Measurements from ENCODE around the gene GSTA1.
"Not testable (repeated sequence)": the region's sequence is repeated elsewhere in the genome, so short reads cannot be mapped to it uniquely, and the experiment has no call there.

The GSTA1 gene

GRCh38 chr6:52753137-52753536, 50.5 kb downstream of the GSTA1 start:
- not testable (repeated sequence) for DNase-seq

DNA sequence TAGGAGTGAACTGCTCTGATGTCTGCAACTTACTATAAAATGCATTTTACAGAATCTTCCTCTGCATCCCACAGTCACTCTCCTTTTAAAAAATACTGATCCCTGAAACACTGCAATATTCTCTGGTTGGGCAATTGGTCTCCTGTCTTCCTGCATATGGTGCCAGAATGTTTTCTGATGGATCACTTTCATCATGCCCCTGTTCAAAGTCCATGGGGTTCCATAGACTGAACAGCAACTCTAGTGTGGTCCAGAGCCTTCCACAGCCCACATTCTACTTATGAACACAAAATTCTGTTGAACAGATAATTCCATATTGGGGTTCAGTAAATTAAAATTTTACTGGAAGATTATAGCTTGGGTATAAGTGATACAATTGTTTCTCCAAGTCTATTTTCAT, 51.3 kb downstream of the GSTA1 start:
- DNase-seq, result no peak

DNA sequence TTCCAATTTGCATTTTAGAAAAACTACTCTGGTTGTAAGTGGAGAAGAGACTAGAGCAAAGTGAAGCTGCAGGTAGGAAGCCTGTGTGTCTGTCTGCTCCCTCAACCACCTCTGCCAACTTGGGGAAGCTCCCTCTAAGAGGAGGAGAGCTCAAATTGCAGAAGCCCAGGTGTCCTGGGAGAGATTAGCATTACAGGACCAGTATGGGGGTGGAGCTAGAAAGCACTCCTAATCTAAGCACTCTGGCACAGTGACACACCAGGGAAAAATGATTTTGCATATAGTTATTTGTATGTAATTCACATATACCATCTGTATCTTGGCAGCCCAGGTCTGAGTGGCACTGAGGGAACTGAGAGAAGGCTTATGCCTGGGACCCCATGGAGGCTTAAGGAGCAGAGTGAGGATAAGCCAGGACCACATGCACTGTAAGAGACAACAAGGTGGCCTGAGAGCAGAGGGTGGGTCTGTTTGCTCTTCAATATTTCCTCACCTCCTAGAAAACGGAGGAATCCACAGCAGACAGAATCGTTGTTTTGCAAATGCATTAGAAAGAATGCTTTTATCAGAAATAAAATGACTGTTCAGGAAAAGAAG, 54.0 kb downstream of the GSTA1 start:
- no peak for DNase-seq

- not testable (repeated sequence) for DNase-seq
These were observed 56.3 kb downstream of the GSTA1 start for GRCh38 chr6:52747301-52747700.

DNA sequence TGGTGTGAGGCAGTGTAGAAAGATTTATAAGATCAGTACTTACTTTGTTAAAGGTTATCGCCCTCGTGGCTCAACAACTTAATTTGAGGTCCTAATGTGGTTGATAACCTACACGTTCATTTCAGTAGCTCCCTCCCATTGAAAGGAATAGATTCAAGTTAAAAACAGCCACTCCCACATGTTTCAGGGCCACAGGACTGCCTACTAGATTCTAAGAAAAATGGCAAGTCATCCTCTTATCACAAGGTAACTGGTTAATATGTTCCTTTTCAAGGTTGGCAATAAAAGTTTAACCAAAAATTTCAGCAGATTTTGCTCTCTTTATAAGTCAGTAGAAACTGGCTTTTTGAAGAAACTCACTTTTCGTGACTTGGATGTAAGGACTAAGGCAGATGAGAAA, 57.4 kb downstream of the GSTA1 start:
- DNase-seq, result no peak

DNA sequence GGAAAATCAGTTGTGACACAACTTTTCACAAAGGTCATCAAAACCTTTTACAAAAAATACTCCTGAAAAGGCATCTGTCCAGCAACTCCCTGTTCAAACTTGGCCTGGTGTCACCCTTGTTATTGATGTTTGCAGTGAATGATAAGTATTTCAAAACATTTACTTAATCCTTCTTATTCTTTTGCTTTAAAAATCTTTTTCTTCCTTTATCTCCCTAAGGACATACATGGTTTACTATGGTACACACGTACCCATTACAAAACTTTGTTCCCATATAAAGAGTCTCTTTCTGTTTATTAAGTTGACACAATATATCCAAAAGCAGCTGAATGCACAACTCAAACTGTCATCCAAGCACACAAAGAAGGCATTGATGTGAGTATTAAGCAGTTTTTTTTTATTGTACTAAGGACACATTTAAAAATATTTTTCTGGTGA, 57.8 kb downstream of the GSTA1 start:
- no peak for DNase-seq

- DNase-seq, result no peak
These were observed 61.7 kb downstream of the GSTA1 start for GRCh38 chr6:52741872-52742271.

Measured in NCI-H1436 treated with DMSO at 0.1 percent for 48 hours (cell line).